Esophagus muscularis mucosa (tissue), 4 donors: ENCODE measurements around the gene SFT2D2.

Experiments
- CTCF ChIP-seq, 3 experiments: fragments of 200-600 bp in 2 of 3; fragments of 450-650 bp in 1 of 3; sonication (generic) in 2 of 3; IDR thresholded peaks; one replicate each; pipeline ENCODE4 v1.5.1; 2017 to 2019; ENCODE audit warnings: antibody characterized with exemption in 3 of 3, mild to moderate bottlenecking in 2 of 3, moderate library complexity in 1 of 3
- EP300 ChIP-seq: sonication (generic); formaldehyde crosslinking; IDR thresholded peaks from one replicate; pipeline ENCODE4 v1.6.1; 2017; ENCODE audit warnings: antibody characterized with exemption
- POLR2A ChIP-seq: fragments of 450-650 bp; IDR thresholded peaks from one replicate; pipeline ENCODE4 v1.6.1; 2017; ENCODE audit warnings: antibody characterized with exemption, moderate library complexity, mild to moderate bottlenecking, low read depth

GRCh38 chr1:168261390-168261789 is 35.6 kb downstream of the SFT2D2 start:
- no peak for TF ChIP-seq CTCF (IDR thresholded peaks at IDR 0.05)
- no peak for TF ChIP-seq POLR2A
- no peak for TF ChIP-seq EP300
